Measurements from ENCODE around the gene SOCS6.

DNA sequence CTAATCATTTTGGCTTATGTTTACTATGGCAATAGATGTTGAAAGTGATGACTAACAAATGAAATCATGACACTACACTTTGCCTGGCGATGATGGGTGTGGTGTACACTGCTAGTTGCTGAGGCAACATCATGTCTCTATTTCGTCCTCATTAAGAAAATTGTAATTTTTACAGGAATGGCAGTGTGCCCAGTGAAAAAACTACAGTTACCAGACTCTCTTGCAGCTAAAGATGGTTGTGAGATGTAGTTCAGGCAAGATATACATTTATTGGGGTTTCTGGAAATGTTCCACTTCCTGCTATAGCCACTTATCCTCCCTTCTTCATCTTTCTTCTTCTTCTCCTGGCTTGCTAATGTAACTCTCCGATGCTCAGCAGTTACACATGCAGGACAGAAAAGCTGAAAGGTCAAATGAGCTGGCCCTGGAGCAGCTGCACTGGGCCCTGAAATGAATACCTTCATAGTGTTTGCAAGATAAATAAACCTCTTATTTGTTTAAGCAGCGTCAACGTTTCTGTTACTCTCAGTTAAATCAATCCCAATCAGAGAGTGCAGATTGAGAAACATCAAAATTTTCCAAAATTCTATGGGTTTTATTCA lies 46.0 kb downstream of the SOCS6 start:
- TF ChIP-seq EZH2 (IDR thresholded peaks at IDR 0.05; ENCODE audit: borderline replicate concordance, insufficient read depth, low read depth, low read length, poor library complexity, severe bottlenecking) (no peak), CTCF (IDR thresholded peaks at IDR 0.05) (no peak)

All from B cell (primary cell).